ENCODE data around the gene AIFM2.

Gene AIFM2

DNA sequence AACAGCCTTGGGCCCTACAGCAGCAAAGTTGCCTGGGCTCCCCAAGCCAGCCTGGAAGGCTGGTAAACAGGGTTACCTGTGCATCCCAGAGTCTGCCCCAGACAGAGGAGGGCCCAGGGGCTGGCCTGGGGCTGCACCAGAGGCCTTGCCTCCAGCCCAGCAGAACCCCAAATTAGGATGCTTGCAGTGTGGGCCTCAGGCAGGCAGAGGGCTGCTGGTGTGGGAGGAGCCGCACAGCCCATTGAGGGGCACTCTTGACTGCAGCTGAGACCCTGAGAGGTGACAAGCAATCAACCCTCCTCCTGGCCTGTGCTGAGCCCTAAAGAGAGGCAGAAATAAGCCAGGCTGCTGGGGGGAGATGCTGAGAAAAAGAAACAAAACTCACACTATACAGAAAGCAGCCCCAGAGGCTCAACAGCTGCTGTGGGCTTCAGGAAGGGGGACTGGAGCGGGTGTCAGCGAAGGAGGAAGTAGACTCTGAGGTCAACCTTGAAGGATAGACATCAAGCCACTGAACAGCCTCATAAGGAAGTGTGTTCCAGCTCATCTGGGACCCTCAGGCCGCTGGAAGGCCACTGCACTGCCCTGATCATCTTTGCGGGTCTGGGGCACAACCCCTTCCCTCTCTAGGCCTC is 6.6 kb downstream of the AIFM2 start (continued):
- TF ChIP-seq GLIS2 (tag by site-specific recombination; IDR thresholded peaks at IDR 0.05) (no peak), BCL11A (tag by site-specific recombination; IDR thresholded peaks at IDR 0.05; ENCODE audit: low read depth) (no peak)
- TF ChIP-seq, protein P1, sequence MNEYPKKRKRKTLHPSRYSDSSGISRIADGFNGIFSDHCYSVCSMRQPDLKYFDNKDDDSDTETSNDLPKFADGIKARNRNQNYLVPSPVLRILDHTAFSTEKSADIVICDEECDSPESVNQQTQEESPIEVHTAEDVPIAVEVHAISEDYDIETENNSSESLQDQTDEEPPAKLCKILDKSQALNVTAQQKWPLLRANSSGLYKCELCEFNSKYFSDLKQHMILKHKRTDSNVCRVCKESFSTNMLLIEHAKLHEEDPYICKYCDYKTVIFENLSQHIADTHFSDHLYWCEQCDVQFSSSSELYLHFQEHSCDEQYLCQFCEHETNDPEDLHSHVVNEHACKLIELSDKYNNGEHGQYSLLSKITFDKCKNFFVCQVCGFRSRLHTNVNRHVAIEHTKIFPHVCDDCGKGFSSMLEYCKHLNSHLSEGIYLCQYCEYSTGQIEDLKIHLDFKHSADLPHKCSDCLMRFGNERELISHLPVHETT (tag by site-specific recombination; IDR thresholded peaks at IDR 0.05): no peak

DNA sequence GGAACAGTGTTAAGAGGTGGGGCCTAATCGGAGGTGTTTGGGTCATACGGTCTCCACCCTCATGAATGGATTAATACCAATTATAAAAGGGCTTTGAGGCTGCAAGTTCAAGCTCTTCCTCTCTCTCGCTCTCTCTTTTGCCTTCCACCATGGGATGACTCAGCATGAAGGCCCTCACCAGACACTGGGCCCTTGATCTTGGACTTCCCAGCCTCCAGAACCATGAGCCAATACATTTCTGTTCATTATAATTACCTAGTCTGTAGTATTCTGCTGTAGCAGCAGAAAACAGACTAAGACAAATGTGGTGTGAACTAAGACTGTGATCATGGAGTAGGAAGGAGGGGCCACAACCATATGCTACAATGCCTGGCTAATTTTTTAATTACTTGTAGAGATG is 7.7 kb downstream of the AIFM2 start:
- Histone ChIP-seq H3K4me1 (ENCODE audit: control insufficient read depth, insufficient read depth, low read length) (no peaks in the 10 kb centered on the region), H3K27ac (ENCODE audit: extremely low read depth, low read depth, low read length) (no peak overlapping the region), H3K4me3 (ENCODE audit: low read depth, low read length) (no peak overlapping the region), H3K9me3 (ENCODE audit: control insufficient read depth, insufficient read depth, low read depth, low read length) (no peaks in the 10 kb centered on the region), H3K36me3 (ENCODE audit: control insufficient read depth in 2 of 2, insufficient read depth in 1 of 2, low read length in 2 of 2) (peaks cover 0 to 2% of the 10 kb centered on the region in 2 experiments; a peak in 1 of 3 replicates)
- no peak for TF ChIP-seq ZNF626 (tag by site-specific recombination; IDR thresholded peaks at IDR 0.05)
- no peak for TF ChIP-seq PRDM1 (tag by site-specific recombination; IDR thresholded peaks at IDR 0.05)
- no peak for TF ChIP-seq ZNF529 (tag by site-specific recombination; IDR thresholded peaks at IDR 0.05; ENCODE audit: insufficient replicate concordance)
- no peak for TF ChIP-seq ZNF585B (tag by site-specific recombination; IDR thresholded peaks at IDR 0.05)
- TF ChIP-seq WT1 (tag by site-specific recombination; IDR thresholded peaks at IDR 0.05): no peak
- CTCF ChIA-PET: interaction anchor here (1.0 to 1.5 kb wide), 2 partner anchors 223 to 239 kb away, joined by 4 read pairs; no protein-coding TSS in a partner anchor
- POLR2A ChIA-PET: no interaction called here

DNA sequence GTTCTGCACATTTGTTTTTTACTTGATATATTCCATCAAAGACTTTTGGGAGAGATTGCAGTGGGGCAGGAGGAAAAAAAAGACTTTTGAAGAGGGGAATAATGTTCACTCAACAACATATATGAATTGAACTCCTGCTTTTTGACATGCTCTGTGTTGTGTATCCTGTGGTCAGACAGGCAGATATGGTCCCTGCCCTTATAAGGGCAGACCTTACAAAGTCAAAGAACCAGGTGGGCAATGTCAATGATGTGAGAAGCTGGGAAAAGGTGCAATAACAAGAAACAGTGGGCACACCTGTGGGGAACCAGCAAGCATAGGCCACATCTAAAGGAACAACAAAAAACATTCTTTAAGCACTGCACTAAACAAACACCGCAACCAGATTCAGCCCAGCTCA is 8.2 kb downstream of the AIFM2 start:
- TF ChIP-seq ZNF785 (tag by site-specific recombination; IDR thresholded peaks at IDR 0.05) (no peak), BCL11A (tag by site-specific recombination; IDR thresholded peaks at IDR 0.05; ENCODE audit: low read depth) (no peak), ZNF585B (tag by site-specific recombination; IDR thresholded peaks at IDR 0.05) (no peak), ZNF133 (tag by site-specific recombination; IDR thresholded peaks at IDR 0.05) (no peak), ZNF510 (tag by site-specific recombination; IDR thresholded peaks at IDR 0.05; ENCODE audit: insufficient replicate concordance) (no peak), ZBTB17 (tag by site-specific recombination; IDR thresholded peaks at IDR 0.05) (no peak), ZNF777 (tag by site-specific recombination; IDR thresholded peaks at IDR 0.05; ENCODE audit: borderline replicate concordance) (no peak), ZBTB8A (tag by site-specific recombination; IDR thresholded peaks at IDR 0.05) (no peak), ZIC2 (tag by site-specific recombination; IDR thresholded peaks at IDR 0.05) (no peak), ZNF114 (tag by site-specific recombination; IDR thresholded peaks at IDR 0.05) (no peak), ZNF132 (tag by site-specific recombination; IDR thresholded peaks at IDR 0.05; ENCODE audit: borderline replicate concordance) (no peak), ZNF423 (tag by site-specific recombination; IDR thresholded peaks at IDR 0.05) (no peak), ZNF174 (tag by site-specific recombination; IDR thresholded peaks at IDR 0.05) (no peak)
- TF ChIP-seq, protein P2, sequence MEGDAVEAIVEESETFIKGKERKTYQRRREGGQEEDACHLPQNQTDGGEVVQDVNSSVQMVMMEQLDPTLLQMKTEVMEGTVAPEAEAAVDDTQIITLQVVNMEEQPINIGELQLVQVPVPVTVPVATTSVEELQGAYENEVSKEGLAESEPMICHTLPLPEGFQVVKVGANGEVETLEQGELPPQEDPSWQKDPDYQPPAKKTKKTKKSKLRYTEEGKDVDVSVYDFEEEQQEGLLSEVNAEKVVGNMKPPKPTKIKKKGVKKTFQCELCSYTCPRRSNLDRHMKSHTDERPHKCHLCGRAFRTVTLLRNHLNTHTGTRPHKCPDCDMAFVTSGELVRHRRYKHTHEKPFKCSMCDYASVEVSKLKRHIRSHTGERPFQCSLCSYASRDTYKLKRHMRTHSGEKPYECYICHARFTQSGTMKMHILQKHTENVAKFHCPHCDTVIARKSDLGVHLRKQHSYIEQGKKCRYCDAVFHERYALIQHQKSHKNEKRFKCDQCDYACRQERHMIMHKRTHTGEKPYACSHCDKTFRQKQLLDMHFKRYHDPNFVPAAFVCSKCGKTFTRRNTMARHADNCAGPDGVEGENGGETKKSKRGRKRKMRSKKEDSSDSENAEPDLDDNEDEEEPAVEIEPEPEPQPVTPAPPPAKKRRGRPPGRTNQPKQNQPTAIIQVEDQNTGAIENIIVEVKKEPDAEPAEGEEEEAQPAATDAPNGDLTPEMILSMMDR (tag by site-specific recombination; IDR thresholded peaks at IDR 0.05): no peak
- TF ChIP-seq, protein P3, sequence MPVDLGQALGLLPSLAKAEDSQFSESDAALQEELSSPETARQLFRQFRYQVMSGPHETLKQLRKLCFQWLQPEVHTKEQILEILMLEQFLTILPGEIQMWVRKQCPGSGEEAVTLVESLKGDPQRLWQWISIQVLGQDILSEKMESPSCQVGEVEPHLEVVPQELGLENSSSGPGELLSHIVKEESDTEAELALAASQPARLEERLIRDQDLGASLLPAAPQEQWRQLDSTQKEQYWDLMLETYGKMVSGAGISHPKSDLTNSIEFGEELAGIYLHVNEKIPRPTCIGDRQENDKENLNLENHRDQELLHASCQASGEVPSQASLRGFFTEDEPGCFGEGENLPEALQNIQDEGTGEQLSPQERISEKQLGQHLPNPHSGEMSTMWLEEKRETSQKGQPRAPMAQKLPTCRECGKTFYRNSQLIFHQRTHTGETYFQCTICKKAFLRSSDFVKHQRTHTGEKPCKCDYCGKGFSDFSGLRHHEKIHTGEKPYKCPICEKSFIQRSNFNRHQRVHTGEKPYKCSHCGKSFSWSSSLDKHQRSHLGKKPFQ (tag by site-specific recombination; IDR thresholded peaks at IDR 0.05): no peak
- TF ChIP-seq, protein P1 (tag by site-specific recombination; IDR thresholded peaks at IDR 0.05): no peak
- Histone ChIP-seq H3K4me3 (ENCODE audit: low read depth, low read length) (no peak overlapping the region), H3K27ac (ENCODE audit: extremely low read depth, low read depth, low read length) (no peak overlapping the region), H3K36me3 (ENCODE audit: control insufficient read depth in 2 of 2, insufficient read depth in 1 of 2, low read length in 2 of 2) (peaks cover 0 to 5% of the 10 kb centered on the region in 2 experiments; a peak in 1 of 3 replicates), H3K4me1 (ENCODE audit: control insufficient read depth, insufficient read depth, low read length) (no peaks in the 10 kb centered on the region), H3K9me3 (ENCODE audit: control insufficient read depth, insufficient read depth, low read depth, low read length) (no peaks in the 10 kb centered on the region)
- POLR2A ChIA-PET: no interaction called here
- CTCF ChIA-PET: interaction anchor here (1.0 to 1.5 kb wide), 2 partner anchors 224 to 240 kb away, joined by 4 read pairs; no protein-coding TSS in a partner anchor
